GM18508 (cell line): Measurements from ENCODE around the gene TNNT2.

Experiments
- ATAC-seq: cut with Tn5 transposase; IDR thresholded peaks from one replicate; pipeline ENCODE4 v1.9.1; 2021; ENCODE audit warnings: moderate number of reproducible peaks; ENCODE audit not compliant: insufficient read depth, unreplicated experiment

Gene TNNT2

DNA sequence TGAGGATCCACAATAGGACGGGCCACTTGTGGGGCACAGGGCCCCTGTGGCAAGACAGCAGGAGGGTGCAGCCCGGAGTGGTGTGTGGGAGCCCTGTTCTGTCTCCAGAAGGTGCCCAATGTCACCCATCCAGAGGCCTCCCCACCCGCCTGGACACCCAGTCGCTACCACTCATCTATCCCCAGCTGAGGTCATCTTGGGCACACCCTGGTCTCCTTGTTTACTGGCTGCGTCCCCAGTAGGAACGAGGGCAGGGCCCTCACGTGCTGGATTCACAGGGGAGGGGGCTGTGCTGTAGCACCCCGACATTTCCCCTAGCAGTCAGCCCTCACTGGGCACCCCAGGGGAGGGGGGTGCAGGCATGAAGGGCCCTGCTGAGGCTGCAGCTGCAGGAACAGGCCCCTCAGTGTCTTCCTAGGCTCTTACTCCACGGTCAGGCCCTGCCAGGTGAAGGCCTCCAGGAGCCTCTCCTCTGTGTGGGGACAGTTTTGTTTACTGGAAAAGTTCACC lies 2.3 kb upstream of the TNNT2 start:
- ATAC-seq, result no peak

DNA sequence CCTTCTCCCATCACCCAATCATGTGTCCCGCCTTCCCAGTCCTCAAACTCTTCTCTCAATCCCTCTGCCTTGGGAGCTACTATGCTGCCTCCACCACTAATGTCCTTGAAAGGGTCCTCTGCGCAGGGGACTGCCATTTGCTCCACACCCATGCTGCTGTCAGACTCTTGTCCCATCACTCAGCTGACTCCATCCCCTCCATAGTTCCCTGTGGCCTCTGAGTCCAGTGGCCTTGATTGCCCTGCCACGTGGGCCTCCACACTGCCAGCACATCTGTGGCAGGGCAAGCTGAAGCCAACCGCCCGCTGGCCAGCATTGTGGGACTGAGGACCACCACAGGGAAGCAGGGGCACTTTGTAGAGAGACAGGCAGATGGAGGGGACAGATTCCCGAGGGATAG lies 1.3 kb upstream of the TNNT2 start:
- no peak for ATAC-seq

DNA sequence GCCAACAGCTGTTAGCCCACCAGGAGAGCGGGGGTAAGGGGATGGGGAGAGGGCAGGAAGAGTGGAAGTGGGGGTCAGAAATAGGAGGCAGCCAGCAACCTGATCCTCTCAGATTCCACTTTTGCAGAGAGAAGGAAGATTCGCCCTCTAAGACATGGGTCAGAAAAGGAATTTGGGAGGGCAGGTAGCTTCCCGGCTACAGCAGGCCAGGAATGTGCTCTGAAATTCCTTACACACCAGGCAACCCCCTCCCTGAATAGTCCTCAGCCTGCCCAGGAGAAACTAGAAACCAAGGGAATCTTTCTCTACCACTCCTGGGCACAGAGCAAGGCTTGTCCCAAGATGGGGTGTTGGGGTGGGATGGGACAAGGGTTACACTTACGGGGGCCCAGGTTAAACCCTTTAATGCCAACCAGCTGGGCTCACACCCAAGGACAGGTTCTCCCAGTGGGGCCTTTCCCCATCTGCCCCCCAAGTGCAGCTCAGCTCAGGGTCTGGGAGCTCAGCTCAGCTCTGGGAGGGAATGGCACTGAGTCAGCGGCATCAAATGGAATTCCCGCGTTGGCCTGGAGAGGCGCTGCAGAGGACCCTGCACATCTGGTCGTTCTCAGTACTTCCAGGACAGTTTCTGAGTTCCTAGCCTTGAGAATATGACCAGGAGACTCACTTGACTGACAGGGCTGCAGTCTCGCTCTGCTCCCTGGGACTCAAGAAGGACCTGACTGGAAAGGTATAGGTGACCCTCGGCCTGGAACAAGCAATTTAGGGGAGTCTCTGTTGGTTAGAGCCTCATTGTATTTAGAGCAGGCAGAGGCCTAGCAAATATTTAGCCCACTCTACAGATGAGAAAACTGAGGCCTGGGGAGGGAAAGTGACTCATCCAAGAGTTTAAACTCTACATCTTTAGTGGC lies 761 bp downstream of the TNNT2 start:
- no peak for ATAC-seq

DNA sequence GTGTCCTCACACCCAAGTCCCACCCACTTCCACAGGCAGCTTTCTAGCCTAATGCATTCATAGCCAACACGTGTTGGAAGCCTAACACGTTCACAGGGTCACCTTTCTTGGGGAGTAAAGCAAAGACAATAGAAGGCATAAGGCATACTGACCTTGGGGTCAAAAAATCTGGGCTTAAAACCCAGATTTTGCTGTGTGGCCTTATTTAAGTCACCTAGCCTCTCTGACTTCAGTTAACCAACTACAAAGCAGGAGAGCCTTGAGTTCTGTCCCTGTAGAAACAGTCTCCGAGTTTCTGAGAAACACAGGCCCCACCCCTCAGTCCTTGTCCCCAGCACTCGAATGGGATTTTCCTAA lies 1.4 kb downstream of the TNNT2 start:
- no peak for ATAC-seq

DNA sequence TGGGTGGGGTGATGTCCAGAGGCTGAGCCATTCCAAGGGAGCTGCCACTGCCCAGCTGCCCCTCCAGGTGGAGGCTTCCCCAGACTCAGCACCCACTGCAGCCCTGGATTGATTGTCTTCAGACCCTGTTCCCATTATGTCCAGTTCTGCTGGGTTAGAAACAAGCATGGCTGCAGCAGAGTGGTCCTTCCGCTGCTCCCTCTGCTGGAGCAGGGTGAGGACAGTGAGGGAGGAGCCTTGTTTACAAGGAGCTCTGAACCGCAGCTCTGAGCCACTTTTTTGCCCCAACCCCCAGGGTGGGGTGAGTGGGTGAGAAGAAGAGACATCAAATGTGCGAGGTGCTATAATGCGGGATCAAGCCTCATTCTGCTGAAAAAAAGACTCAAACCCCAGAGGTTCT lies 2.3 kb downstream of the TNNT2 start:
- no peak for ATAC-seq

DNA sequence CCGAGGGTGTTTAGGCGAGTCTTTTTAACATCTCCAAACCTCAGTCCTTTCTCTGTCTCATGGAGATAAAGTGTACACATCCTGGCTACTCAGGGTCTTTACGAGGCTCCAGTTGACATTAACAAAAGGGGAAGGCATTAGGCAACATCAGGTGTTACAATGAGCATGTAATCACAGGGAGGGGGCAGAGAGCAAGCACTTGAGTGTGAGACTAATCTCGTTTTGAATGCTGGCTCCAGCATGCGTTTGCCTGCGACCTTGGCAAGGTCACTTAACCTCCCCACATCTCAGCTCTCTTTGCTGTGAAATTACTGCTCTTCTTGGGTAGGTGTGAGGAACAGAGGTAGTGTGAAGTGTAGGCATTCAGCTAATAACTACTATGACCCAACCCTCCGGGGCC lies 3.1 kb downstream of the TNNT2 start:
- no peak for ATAC-seq

DNA sequence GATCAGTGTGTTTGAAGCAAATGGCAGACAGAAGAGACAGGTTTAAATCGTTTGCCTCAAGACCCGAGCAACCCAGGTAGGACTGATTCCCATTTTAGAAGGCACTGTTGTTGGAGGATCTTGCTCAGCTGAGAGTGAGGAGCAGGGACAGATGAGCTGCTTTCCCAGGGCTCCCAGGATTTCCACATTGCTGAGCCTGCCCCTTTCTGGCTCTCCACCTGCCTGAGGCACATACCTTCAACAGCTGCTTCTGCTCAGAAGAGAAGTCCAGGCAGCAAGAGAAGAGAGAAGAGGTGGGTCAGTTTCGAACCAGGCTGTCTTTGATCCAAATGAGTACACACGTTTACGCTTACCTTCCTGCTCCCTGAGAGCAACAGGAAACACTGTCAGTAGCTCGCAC lies 5.7 kb downstream of the TNNT2 start:
- no peak for ATAC-seq

DNA sequence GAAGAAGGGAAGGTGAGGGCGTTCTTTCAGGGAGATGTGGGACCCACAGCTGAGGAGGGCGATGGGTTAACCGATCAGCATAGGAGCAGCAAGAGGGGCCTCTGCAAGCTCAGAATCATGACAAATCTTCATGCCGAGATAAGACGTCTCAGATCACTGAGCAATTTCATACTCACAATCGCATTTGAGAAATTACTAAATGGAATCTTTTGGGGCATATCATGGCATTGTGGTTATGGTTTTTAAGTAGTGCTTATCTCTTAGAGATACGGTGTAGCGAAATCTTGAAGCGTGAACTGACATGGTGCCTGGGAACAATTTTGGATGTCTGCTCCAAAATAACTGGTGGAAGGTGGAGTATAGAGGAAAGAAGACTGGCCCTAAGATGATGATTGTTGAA lies 6.2 kb downstream of the TNNT2 start:
- no peak for ATAC-seq

DNA sequence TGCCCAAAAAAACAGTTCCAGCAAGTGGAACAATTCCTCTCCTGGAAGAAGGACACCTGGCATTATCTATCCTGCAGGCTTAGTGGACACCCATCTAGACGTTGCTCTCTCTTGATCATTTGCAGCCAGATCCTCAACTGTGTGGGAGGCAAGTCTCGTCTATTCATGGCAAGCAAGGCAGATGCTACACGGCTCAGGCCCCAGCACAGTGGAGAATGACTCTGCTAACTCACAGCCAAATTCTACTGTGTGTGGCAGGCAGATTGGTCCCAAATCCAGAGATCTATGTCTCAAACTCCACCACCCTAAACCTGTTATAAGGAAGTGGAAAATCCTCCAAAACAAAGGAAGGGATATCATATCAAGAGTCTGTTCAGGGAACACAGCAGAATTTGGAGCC lies 7.0 kb downstream of the TNNT2 start:
- ATAC-seq, result no peak

DNA sequence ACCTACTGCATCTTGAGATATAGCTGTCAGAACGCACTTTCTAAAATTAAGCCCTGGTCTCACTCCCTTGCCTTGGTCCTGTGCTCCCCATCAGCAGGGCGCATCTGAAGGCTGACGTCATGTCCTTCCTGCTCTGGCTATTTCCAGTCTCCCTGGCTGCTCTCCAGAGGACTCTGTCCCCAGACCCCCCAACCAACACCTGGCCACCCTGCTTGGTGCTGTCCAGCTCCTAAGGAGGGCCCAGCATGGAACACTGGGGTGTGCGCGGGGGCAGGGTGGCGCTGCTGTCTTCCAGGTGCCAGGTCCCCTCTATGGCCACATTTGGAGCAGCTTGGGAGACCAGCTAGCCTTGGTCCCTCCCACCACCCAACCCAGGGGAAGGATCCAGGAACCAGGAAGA lies 8.3 kb downstream of the TNNT2 start:
- ATAC-seq, result no peak

DNA sequence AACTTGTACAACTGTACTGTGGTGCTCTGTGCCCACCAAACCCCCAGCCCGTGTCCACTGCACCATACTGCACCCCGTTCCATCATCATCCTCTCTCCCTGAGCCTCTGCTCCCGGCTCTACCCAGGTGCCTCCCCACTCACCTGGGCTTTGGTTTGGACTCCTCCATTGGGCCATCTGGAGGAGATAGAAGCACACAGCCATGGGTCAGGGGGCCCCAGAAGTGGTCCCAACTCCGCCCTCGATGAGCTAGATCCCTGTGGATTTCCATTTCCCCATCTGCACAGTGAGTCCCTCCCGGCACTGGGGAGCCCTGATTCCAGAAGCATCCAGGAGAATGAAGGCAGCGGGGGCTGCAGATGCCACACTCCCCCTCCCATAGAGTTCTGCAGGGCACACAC lies 10.8 kb downstream of the TNNT2 start:
- no peak for ATAC-seq

DNA sequence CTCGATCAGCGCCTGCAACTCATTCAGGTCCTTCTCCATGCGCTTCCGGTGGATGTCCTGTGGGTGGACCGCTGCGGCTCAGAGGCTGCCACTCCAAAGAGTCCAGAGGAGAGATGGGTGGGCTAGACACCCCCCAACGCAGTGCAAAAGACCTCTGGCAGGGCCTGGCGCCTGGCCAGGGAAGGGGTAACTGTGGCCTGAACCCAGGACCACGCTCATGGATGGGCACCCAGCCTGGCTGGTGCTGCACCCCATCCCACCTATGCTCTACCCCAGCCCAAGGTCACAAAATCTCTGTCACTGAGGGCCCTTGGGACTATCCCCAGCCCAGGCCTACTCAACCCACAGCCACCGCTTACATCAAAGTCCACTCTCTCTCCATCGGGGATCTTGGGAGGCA lies 12.2 kb downstream of the TNNT2 start:
- no peak for ATAC-seq

DNA sequence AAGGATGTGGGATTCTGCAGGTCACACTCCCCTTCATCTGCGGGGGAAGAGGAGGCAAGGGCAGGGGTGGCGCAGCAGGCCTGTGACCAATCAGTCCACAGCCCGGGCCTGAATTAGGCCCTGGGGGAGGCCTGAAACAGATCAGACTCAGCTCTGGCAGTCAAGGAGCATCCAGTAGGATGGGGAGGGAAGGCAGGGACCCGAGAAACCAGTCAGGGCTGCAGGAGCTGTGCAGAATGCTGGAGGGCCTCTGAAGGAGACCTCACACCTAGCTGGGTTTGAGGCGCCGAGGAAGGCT lies 12.7 kb downstream of the TNNT2 start:
- no peak for ATAC-seq

DNA sequence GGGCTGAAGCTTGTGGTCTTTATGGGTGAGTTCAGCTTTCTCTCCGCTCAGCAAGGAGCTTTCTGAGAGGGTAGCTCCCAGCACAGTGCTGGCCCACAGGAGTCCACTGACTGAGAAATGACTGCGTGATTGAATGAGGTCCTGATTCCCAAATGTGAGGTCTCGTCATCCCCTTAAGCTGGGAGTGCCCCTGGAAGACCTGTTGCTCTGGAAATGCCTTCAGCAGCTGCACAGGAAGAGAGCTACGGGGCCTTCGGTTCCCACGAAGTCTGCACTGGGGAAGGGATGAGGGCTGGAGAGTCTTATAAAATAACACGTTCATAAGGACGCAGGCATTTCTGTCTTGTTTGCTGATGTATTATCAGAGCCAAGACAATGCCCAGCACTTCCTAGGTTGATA lies 14.0 kb downstream of the TNNT2 start:
- ATAC-seq, result no peak

DNA sequence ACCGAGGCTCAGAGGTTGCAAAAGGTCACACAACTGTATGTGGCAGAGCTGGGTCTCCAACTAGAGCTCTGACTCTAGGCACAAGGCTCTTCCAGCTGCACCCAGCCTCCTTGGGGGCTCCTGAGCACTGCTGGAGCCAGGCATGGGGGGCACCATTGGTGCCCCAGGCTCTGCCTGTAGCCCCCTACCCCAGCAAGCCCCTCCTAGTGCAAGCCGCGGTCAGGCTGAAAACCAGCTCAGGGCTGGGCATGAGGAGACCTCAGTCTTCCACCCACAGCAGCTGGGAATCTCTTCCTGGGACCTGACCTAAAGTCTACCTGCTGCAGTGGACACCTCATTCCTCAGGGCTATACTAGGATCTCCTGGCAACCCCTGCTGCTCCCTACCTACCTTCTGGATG lies 14.6 kb downstream of the TNNT2 start:
- ATAC-seq, result no peak

DNA sequence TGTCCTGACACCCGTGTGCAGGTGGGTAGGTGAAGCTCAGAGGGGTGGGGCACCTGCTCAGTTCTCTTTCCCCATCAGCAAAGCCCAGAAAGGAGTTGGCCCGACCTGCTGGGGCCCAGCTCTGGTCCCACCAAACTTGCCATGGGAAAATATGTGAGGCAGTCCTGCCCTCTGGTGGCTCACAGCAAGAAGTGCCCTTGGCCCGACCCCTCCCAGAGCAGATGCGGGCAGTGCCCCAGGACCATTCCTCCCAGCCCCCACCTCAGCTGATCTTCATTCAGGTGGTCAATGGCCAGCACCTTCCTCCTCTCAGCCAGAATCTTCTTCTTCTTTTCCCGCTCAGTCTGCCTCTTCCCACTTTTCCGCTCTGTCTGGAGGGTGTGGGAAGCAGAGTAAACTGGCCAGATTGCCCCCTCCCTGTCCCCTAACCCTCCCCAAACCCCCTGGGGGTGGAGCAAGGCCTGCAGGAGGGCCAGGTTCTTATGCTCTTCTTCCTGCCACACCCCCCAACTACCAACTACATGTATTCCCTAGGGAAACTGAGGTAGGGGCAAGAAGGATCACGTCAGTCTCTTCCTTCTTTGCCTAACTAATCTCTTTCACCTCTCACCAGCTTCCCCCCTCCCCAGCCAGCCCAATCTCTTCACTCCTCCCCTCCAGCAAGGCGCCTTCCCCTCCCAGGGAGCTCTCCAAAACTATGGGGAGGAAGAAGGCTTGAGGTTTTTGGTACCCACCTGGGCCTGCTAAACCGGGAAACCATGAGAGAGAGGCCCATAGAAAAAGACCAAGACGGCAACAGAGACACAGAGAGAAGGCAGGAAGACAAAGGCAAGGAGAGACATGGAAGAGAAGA lies 15.6 kb downstream of the TNNT2 start:
- ATAC-seq, result no peak

DNA sequence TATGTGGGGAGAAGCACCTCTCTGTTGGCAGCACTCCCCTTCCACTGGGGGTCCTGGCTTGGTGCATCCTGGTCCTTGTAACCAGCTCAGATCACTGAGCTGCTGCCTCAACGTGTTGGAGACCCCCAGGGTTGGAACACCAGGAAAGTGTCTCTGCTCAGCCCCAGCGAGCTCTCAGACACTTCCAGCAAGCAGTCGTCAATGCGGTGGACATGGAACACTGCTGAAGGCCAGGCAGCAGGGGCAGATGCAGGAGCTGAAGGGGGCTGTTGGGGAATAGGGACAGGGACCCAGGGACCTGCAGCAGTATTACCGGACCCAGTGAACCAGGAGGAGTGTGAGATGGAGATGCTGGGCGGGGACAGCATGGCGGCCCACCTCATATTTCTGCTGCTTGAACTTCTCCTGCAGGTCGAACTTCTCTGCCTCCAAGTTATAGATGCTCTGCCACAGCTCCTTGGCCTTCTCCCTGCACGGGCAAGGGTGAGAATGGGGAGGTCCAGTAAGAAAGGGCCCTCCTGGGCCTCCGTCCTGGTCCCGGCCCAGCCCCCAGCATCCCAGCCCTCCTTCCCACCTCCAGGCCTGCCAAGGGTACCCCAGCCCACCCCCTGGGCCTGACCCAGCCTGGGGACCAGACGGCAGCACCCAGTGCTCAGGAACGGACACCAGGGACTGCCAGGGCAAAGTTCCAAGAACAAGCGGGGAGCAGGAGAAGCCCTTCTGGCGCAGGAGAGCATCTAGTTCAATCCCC lies 16.4 kb downstream of the TNNT2 start:
- ATAC-seq, result no peak

DNA sequence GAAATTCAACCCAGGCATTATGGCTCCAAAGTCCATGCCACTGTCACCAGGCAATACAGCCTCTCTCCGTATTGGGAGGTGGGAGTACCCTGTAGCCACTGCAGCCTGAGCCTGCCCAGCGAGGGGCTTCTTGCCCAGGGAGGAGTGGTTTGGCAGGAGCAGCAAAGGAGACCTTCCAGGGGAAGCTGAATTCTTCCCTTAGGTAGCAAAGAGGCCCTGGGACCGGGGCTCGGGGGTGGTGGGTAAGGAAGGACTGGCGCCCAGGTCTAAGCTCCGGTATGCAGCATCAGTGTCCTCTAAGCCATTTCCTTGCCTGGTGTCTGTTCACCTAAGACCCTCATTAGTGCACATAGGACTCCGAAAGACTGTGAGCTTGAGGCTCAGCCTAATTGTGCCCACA lies 17.0 kb downstream of the TNNT2 start:
- ATAC-seq, result no peak

DNA sequence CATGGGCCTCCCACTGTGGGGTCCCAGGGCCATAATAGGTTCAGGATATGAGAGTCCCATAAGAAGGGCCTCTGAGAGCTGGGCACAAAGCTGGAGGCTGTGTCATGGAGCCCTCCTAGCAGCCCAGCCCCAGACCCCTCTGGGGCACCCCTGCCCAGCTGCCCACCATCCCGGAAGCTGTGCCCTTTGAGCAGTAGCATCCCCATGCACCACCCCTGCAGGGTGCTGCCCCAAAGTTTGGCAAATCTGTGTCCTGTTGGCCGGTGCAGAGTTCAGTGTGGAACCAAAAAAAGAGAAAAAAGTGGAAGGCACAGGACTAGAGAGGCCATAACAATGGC lies 17.6 kb downstream of the TNNT2 start:
- no peak for ATAC-seq

DNA sequence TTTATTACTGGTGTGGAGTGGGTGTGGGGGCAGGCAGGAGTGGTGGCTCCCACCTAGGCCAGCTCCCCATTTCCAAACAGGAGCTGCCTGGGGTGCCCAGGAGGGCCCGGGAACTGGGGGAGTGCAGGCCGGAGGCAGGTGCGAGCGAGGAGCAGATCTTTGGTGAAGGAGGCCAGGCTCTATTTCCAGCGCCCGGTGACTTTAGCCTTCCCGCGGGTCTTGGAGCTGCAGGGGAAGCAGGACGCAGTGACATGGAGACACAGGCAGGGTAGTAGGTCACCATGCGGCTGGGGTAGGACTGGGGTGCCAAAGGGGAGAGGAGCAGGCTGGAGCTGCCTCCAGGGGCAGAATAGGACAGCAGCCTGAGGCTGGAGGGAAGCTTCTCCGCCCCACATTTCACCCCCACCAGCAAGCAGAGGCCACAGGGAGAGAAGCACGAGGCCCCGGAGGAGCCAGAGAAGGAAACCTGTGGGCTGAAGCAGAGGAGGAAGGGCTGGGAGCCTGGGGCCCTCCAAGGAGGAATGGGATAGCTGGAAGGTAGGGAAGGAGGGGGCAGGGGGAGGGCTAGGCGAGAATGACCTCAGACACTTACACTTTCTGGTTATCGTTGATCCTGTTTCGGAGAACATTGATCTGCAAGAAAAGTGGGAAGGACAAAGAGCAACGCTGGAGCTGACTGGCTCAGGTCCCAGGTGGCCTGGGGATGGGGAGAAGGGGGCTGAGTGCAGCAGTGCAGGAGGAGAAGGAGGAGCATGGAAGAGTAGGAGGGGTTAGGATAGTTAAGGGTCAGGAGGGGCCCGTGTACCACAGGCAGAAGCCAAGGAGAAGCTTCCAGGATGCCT lies 18.2 kb downstream of the TNNT2 start:
- ATAC-seq, result no peak
